ENCODE measurements around the gene IL22RA2. TPM values are rescaled to one million over a fixed set of nuclear protein-coding genes. Genes with fewer than 3 reads are reported as not detected.

IL22RA2 gene
- total RNA-seq, 1 donor from 2014 or later = not detected

- no peak for DNase-seq (ENCODE audit: extremely low read depth, low read depth, low spot score)
Measured at GRCh38 chr6:137197684-137198645, 24.5 kb upstream of the IL22RA2 start.

DNA sequence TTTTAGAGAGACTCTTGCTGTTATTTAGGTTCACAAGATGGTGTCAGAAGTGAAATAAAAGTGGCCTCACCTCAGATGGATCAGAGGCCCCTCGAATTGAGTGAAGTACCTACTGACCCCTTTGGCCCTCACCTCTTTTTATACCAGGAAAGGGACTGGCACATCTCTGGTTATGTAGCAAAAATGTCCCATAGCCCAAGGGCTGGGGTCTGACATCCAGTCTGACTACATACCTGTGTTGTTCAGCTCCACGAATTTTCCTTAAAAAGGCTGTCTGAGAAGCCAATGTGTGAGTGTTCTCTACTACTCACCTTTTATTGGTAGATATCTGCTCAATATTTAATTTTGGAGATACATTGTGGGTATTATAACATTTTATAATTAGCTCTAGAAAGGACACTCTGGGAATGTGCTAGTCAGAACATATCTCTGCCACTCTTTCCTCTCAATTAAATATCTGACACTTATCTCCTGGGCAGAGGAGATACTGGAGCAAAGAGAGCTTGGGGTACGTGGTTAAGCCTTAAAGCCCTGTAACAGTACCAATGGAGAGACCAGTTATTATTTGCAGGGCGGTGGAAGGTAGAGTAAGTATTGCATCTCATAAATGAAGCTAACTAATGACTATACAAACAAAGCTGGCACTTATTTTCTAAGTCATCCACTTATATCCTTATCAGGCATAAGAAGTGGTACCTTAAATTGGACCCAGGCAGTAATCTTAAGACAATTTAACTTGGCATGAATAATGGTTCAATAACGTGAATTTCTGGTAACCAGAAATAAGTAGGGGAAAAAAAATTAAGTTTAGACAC, 20.0 kb upstream of the IL22RA2 start:
- DNase-seq (ENCODE audit: extremely low read depth, low read depth, low spot score) = no peak

GRCh38 chr6:137192821-137193220, 19.4 kb upstream of the IL22RA2 start:
- DNase-seq (ENCODE audit: extremely low read depth, low read depth, low spot score) = no peak

DNA sequence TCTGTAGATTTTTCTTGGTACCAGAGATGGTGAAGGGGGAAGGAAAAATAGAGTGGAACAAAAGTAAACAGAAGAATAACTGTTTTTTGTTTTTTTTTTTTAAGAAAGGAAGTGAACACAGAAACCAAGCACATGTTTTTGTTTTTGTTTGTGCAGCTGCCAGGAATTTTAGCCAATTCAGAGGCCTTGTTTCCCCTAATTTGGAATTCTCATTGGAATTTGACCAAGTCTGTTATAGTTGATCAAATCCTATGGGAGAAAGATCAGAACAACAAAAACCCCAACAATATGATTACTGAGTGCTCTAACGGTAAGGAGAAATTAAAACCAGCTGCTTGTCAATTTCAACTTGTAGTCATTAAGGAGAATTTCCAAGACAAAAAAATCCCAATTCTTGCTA, 18.2 kb upstream of the IL22RA2 start:
- DNase-seq (ENCODE audit: extremely low read depth, low read depth, low spot score) = no peak

DNA sequence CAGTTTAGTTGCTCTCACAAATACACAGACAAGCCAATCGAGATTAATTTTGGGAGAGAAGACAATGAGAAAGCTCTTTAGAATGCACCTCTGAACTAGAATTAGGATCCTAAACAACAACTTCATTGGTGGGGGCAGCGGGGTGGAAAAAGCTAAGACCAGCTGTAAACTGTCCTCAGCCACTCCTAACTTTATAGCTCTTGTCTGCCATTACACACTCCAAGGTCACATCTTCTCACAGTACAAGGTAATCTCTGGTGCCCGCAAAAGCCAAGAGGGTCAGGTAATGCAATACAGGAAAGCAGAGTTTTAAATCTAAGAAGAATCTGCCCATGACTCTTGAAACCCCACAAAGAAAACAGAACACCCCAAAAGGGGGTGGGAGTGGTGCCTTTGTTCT, 17.8 kb upstream of the IL22RA2 start:
- DNase-seq (ENCODE audit: extremely low read depth, low read depth, low spot score) = no peak

- no peak for DNase-seq (ENCODE audit: extremely low read depth, low read depth, low spot score)
Measured at GRCh38 chr6:137190583-137191094, 17.2 kb upstream of the IL22RA2 start.

GRCh38 chr6:137188855-137189254, 15.4 kb upstream of the IL22RA2 start:
- no peak for DNase-seq (ENCODE audit: extremely low read depth, low read depth, low spot score)

- DNase-seq (ENCODE audit: extremely low read depth, low read depth, low spot score) = no peak
Measured at GRCh38 chr6:137185290-137185689, 11.8 kb upstream of the IL22RA2 start.

GRCh38 chr6:137182654-137183073, 9.2 kb upstream of the IL22RA2 start:
- no peak for DNase-seq (ENCODE audit: extremely low read depth, low read depth, low spot score)

GRCh38 chr6:137181891-137182653, 8.6 kb upstream of the IL22RA2 start:
- DNase-seq (ENCODE audit: extremely low read depth, low read depth, low spot score) = no peak

DNA sequence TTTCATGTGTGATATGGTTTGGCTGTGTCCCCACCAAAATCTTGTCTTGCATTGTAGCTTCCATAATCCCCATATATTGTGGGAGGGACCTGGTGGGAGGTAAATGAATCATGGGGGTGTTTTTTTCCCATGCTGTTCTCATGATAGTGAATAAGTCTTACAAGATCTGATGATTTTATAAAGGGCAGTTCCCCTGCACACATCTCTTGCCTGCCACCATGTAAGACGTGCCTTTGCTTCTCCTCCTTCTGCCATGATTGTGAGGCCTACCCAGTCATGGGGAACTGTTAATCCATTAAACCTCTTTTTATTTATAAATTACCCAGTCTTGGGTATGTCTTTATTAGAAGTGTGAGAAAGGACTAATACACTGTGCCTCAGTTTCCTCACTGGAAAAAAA, 4.2 kb upstream of the IL22RA2 start:
- DNase-seq (ENCODE audit: extremely low read depth, low read depth, low spot score) = no peak

- DNase-seq (ENCODE audit: extremely low read depth, low read depth, low spot score) = no peak
Measured at GRCh38 chr6:137176729-137177128, 3.3 kb upstream of the IL22RA2 start.

- DNase-seq (ENCODE audit: extremely low read depth, low read depth, low spot score) = no peak
Measured at GRCh38 chr6:137175868-137176245, 2.4 kb upstream of the IL22RA2 start.

GRCh38 chr6:137175157-137175867, 1.9 kb upstream of the IL22RA2 start:
- no peak for DNase-seq (ENCODE audit: extremely low read depth, low read depth, low spot score)

DNA sequence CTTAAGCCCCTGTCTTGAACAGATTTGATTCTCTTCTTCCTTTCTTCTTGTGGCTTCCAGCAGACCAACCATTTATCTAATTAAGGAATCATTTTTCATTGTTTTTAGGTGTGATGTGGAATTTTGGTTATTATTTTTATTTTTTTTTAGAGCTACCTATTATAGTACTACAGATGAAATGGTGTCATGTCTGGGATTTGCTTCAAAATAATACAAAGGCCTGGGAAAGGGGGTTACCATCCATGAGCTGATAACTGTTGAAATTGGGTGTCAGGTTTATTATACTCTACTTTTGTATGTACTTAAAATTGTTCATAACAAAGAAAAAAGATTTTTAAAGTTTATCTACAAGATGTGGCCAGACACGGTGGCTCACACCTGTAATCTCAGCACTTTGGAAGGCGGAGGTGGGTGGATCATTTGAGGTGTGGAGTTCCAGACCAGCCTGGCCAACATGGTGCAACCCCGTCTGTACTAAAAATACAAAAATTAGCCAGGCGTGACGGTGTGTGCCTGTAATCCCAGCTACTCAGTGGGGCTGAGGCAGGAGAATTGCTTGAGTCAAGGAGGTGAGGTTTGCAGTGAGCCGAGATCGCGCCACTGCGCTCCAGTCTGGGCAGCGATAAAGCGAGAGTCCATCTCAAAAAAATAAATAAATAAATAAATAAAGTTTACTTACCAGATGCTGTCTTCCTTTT, 561 bp downstream of the IL22RA2 start:
- DNase-seq (ENCODE audit: extremely low read depth, low read depth, low spot score) = no peak

DNA sequence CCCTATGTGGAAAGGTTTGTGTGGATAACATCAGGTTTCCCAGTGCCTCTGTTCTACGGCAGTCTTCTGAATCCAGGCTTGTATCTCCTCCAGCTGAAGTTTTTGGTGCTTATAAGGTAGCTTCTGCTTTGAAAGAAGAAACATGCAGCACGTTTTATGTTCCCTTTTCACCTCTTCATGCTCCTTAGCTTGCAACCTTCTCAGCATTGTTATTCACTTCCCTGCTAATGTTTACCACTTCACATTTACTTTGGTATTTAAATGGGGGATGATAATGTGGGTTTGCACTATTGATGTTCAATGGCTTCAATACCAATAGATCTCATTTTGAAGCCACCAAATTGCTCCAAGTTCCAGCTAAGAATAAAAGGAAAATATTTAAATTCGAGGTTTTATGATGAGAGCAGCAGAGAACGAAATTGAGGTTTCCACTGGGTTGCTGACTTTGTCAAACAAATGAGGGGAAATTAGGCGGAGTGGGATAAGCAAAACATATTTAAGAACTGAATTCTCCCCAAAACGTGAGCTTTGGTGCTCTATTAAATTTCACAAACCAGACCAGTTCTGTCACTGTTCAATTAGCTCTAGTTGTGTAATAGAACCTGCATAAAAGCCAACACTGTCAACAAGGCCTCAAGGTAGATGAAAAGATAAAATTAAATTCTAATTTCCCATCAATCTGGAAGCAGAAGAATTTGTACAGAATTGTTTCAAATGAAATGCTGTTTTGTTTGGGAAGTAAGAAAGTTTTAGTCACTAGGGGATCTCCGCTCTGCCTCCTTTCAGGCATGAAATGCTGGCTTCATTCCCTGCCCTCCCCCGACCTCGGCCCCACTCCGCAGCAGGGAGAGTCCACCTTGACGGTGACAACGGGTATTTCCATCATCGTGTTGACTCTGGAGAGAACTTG, 1.4 kb downstream of the IL22RA2 start:
- DNase-seq (ENCODE audit: extremely low read depth, low read depth, low spot score) = no peak

DNA sequence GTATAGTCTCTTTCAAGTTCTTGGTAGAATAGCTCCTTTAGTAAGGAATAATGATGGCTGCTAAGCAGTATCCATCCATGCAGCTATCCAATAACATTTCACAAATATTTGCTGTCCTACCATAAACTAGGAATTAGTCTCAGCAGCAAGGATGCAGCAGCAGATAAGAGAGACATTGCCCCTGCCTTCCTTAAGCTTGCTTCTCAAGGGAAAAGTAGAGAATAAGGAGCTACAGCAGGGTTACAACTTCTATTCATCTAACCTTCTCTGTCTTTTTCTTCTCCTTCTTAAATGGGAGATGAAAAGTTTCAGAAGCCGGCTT, 2.4 kb downstream of the IL22RA2 start:
- no peak for DNase-seq (ENCODE audit: extremely low read depth, low read depth, low spot score)

DNA sequence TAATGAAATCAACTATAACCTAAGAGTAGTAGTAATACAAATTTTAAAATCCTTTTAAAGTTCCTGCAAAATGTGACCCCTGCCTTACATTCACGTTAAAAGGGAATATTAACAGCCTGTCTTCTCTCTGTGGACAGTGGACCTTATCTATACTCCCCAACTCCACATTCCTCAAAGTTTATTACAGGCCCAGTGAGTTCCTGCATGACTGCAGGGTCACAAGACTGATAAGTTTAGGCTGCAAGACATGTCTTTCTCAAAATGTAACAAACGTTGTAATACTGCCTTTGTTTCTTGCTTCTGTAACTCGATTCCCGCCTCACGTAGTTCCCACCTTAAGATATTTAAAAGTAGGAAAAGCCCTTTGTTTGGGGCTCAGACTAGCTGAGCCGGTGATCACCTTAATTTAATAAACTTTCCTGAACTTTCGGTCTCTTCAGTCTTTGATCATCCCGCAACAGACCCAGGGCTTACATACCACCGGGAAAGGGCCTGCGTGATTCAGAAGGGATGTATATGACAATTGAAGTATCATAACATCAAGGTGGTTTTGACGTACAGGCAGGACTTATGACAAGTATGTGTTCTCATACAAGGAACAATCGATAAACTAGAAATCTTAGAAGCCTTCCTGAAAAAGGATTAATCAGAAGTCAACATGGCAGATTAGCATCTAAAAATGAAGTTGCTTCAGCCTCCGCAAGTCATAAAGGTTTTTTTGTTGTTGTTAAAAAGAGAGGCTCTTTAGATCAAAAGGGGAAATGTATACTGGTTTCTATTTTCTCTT, 3.0 kb downstream of the IL22RA2 start:
- no peak for DNase-seq (ENCODE audit: extremely low read depth, low read depth, low spot score)

Data from glomerular endothelial cell (primary cell).